OCI-LY3 (cell line): ENCODE results near the gene NUP93.

Source experiments
- H2AFZ ChIP-seq: fragments of 200-600, 300-600 bp; shearing (Covaris generic); 2 replicates; pipeline ENCODE4 v1.6.0; 2014; ENCODE audit warnings: antibody characterized with exemption, low read depth, low read length
- H3K27ac ChIP-seq: fragments of 200-600, 300-600 bp; sonication (generic); 2 replicates; pipeline ENCODE4 v1.5.1; 2014; ENCODE audit warnings: mild to moderate bottlenecking, low read length, moderate library complexity, mixed read lengths
- H3K27me3 ChIP-seq: fragments of 200-600, 300-600 bp; sonication (generic); 2 replicates; pipeline ENCODE4 v1.6.1; 2014; ENCODE audit warnings: low read depth, low read length, mixed read lengths
- H3K36me3 ChIP-seq: fragments of 200-600, 300-600 bp; sonication (generic); replicated peaks from 2 replicates; pipeline ENCODE3; 2014; ENCODE audit warnings: low read depth, low read length, mixed read lengths
- H3K4me1 ChIP-seq: fragments of 300-600, 200-600 bp; sonication (generic); 2 replicates; pipeline ENCODE4 v1.6.1; 2014; ENCODE audit warnings: low read length, mixed read lengths
- H3K4me2 ChIP-seq: fragments of 200-600, 300-600 bp; sonication (generic); 2 replicates; pipeline ENCODE4 v1.6.1; 2014; ENCODE audit warnings: low read length, mixed read lengths
- H3K4me3 ChIP-seq: fragments of 300-600, 200-600 bp; sonication (generic); 2 replicates; pipeline ENCODE4 v1.5.1; 2014; ENCODE audit warnings: antibody characterized with exemption, mild to moderate bottlenecking, low read length, moderate library complexity
- H3K79me2 ChIP-seq: fragments of 300-600, 200-600 bp; shearing (Covaris generic); 2 replicates; pipeline ENCODE4 v1.6.1; 2014; ENCODE audit warnings: mild to moderate bottlenecking, low read length, mixed read lengths
- H3K9ac ChIP-seq: fragments of 300-600, 200-600 bp; shearing (Covaris generic); 2 replicates; pipeline ENCODE4 v1.6.0; 2014; ENCODE audit warnings: mild to moderate bottlenecking, low read length, moderate library complexity
- H3K9me3 ChIP-seq: fragments of 200-600, 300-600 bp; shearing (Covaris generic); 2 replicates; pipeline ENCODE4 v1.6.1; 2014; ENCODE audit warnings: low read length, mixed read lengths; ENCODE audit not compliant: insufficient read depth
- H4K20me1 ChIP-seq: fragments of 200-600, 300-600 bp; sonication (generic); 2 replicates; pipeline ENCODE4 v1.6.1; 2016; ENCODE audit warnings: low read length, mixed read lengths; ENCODE audit not compliant: insufficient read depth
- CTCF ChIP-seq: fragments of 200-600, 300-600 bp; sonication (generic); IDR thresholded peaks from 2 replicates; pipeline ENCODE4 v1.5.1; 2014; ENCODE audit warnings: antibody characterized with exemption, low read length, low read depth
- EZH2phosphoT487 ChIP-seq: fragments of 200-600 bp; shearing (Covaris generic); IDR thresholded peaks from 2 replicates; pipeline ENCODE4 v1.6.1; 2018; ENCODE audit warnings: antibody characterized with exemption, mixed run types, low read depth

NUP93 gene

GRCh38 chr16:56695246-56695645, 34.7 kb upstream of the NUP93 start:
- H3K27ac ChIP-seq, result no peak overlapping the region
- H3K36me3 ChIP-seq, result no peaks in the 10 kb centered on the region
- H4K20me1 ChIP-seq, result no peaks in the 10 kb centered on the region
- no peak overlapping the region for H3K4me2 ChIP-seq
- no peaks in the 10 kb centered on the region for H3K4me1 ChIP-seq
- H3K4me3 ChIP-seq, result no peak overlapping the region
- no peak overlapping the region for H2AFZ ChIP-seq
- no peak for TF ChIP-seq EZH2phosphoT487
- TF ChIP-seq CTCF, result no peak
- no peaks in the 10 kb centered on the region for H3K9me3 ChIP-seq
- H3K9ac ChIP-seq, result no peak overlapping the region
- H3K27me3 ChIP-seq, result no peaks in the 10 kb centered on the region
- H3K79me2 ChIP-seq, result no peaks in the 10 kb centered on the region

- no peak overlapping the region for H3K27ac ChIP-seq
- no peaks in the 10 kb centered on the region for H3K9me3 ChIP-seq
- no peak overlapping the region for H3K4me2 ChIP-seq
- H2AFZ ChIP-seq, result no peak overlapping the region
- no peaks in the 10 kb centered on the region for H3K79me2 ChIP-seq
- no peaks in the 10 kb centered on the region for H4K20me1 ChIP-seq
- TF ChIP-seq CTCF, result no peak
- no peak overlapping the region for H3K4me3 ChIP-seq
- H3K27me3 ChIP-seq, result no peaks in the 10 kb centered on the region
- peaks cover 8% of the 10 kb centered on the region for H3K4me1 ChIP-seq
- no peaks in the 10 kb centered on the region for H3K36me3 ChIP-seq
- no peak overlapping the region for H3K9ac ChIP-seq
Observed at GRCh38 chr16:56697456-56698155, 32.3 kb upstream of the NUP93 start.

GRCh38 chr16:56700195-56700594, 29.7 kb upstream of the NUP93 start:
- H3K27me3 ChIP-seq, result no peaks in the 10 kb centered on the region
- H3K36me3 ChIP-seq, result no peaks in the 10 kb centered on the region
- H3K79me2 ChIP-seq, result no peaks in the 10 kb centered on the region
- no peak overlapping the region for H3K4me2 ChIP-seq
- no peak overlapping the region for H3K4me3 ChIP-seq
- H3K27ac ChIP-seq, result no peak overlapping the region
- TF ChIP-seq CTCF (no peak), EZH2phosphoT487 (no peak)
- H4K20me1 ChIP-seq, result no peaks in the 10 kb centered on the region
- peaks cover 8% of the 10 kb centered on the region for H3K4me1 ChIP-seq
- no peak overlapping the region for H2AFZ ChIP-seq
- no peaks in the 10 kb centered on the region for H3K9me3 ChIP-seq
- no peak overlapping the region for H3K9ac ChIP-seq

GRCh38 chr16:56700631-56701030, 29.3 kb upstream of the NUP93 start:
- TF ChIP-seq CTCF (no peak), EZH2phosphoT487 (no peak)
- Histone ChIP-seq H3K27me3 (no peaks in the 10 kb centered on the region), H2AFZ (no peak overlapping the region), H4K20me1 (no peaks in the 10 kb centered on the region), H3K36me3 (no peaks in the 10 kb centered on the region), H3K9ac (no peak overlapping the region), H3K4me2 (no peak overlapping the region), H3K4me1 (peaks cover 8% of the 10 kb centered on the region), H3K4me3 (no peak overlapping the region), H3K27ac (no peak overlapping the region), H3K79me2 (no peaks in the 10 kb centered on the region), H3K9me3 (no peaks in the 10 kb centered on the region)
